Activated CD8-positive, alpha-beta memory T cell treated with anti-CD3 and anti-CD28 coated beads, Interleukin-2, amount 50 U/mL, for 48 hours (primary cell): ENCODE data around the gene PRKCG.
A peak's percentile ranks its signal among the peaks of the same experiment; 100 is the strongest.

Experiments used
- DNase-seq: peaks from one replicate; pipeline ENCODE4 v3.0.0-alpha.2; 2020

PRKCG gene

GRCh38 chr19:53872762-53873161, 9.2 kb upstream of the PRKCG start:
- no peak for DNase-seq

- no peak for DNase-seq
These were observed 8.0 kb upstream of the PRKCG start for GRCh38 chr19:53873773-53874605.

DNA sequence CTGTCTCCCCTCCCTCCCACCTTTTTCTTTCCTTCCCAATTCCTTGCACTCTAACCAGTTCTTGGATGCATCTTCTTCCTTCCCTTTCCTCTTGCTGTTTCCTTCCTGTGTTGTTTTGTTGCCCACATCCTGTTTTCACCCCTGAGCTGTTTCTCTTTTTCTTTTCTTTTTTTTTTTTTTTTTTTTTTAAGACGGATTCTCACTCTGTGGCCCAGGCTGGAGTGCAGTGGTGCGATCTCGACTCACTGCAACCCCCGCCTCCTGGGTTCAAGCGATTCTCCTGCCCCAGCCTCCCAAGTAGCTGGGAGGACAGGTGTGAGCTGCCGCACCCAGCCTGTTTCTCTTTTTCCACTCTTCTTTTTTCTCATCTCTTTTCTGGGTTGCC, 7.4 kb upstream of the PRKCG start:
- DNase-seq, result no peak

GRCh38 chr19:53875602-53876325, 6.2 kb upstream of the PRKCG start:
- DNase-seq, result no peak

GRCh38 chr19:53876651-53877224, 5.3 kb upstream of the PRKCG start:
- no peak for DNase-seq

- DNase-seq, result no peak
These were observed 4.6 kb upstream of the PRKCG start for GRCh38 chr19:53877361-53877766.

GRCh38 chr19:53878776-53879139, 3.2 kb upstream of the PRKCG start:
- DNase-seq, result no peak

DNA sequence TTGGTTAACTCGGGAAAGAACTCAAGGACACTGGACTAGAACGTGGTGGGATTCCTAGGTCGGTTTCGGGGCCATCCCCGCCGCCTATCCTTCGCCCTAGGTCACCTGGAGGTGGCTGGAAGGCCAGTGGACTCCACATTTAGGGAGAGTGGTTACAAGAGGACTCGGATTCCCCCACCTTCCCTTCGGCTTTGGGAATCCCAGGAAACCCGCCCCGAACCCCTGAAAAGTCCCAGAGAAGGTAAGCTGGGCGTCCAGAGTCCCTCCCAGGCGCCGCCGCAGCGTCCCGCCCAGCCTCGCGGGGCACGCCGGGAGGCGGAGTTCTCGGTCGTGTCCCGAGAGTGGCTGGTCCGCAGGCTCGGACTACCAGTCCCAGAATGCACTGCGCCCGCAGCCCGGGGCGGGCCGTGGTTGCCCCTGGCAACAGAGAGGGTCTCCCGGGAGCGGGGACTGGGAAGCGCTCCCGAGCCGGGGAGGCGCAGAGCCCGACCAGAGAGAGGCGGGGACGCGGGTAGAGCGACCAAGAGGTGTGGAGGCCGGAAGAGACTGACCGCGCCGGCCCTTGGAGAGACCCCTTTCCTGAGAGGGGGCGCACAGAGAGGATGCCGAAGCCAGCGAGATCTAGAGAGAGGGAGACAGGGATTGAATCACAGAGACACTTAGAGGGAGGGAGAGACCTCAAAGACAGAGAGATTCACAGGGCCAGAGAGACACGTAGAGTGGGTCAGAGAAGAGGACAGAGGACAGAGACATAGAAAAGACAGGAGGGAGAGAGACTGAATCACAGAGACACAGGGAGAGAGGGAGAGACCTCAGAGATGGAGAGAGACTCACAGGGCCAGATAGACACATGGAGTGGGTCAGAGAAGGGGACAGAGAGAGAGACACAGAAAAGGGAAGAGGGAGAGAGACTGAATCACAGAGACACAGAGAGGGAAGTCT, 2.6 kb upstream of the PRKCG start:
- peak; percentile 92 for DNase-seq

DNA sequence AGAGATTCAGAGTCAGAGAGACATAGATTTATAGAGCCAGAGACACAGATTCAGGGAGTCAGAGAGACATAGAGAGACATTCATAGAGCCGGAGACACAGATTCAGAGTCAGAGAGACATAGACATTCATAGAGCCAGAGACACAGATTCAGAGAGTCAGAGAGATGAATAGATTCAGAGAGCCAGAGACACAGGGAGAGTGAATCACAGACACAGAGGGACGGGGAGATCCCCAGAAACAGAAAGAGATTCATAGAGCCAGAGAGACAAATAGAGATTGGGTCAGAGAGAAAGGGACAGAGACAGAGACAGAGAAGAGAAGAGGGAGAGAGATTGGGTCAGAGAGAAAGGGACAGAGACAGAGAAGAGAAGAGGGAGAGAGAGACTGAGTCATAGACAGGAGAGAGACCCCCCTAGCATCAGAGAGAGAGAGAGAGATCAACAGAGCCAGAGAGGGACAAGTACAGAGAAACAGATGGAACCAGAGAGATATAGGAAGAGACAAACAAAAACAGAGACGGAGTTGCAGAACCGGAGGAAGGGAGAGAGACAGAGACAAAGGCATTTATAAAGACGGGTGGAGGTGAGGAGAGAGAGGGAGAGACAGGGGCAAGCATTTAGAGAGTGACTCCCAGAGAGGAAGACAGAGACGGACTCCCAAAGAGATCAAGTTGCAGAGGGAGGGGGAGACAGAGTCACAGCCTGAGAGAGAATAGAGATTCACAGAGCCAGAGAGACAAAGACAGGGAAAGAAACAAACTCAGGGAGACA, 1.1 kb upstream of the PRKCG start:
- DNase-seq, result no peak

DNA sequence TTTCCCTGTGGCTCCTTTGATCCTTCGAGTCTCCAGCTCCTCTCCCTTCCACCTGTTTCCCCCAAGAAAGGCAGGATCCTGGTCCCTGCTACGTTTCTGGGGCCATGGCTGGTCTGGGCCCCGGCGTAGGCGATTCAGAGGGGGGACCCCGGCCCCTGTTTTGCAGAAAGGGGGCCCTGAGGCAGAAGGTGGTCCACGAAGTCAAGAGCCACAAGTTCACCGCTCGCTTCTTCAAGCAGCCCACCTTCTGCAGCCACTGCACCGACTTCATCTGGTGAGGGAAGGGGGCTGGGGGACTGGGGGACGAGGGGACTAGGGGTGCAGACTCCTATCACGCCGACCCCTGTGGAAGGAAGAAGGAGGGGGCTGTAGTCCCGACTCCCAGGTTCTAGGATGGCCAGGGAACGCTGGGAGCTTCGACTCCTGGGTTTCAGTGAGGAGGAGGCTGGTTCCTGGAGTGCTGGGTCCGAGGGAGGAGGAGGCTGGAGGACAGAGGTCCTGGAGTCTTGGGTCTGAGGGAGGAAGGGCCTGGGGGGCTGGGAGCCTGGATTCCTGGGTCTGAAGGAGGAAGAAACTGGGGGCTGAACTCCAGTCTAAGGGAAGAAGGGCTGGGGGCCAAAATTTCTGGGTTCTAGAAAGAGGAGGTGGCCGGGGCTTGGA, 524 bp downstream of the PRKCG start:
- DNase-seq, result no peak

GRCh38 chr19:53883231-53883661, 1.2 kb downstream of the PRKCG start:
- no peak for DNase-seq

DNA sequence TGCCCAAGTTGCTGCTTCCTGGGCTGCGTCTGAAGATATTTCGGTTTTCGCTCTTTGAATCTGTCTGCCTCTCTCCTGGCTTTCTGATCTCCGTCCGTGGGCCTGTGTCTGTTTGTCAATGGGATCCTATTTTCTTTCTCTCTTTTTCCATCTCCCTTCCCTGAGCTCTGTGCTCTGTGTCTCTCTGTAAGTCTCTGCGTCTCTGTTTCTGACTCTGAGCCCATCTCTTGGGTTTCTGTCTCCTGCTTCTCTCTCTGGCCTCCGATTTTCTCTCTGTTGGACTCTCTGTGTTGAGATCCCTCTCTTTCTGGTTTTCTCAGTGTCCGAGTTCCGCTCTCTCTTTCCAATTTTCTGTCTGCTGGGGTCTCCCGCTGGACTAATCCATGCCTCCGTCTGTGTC, 1.7 kb downstream of the PRKCG start:
- DNase-seq, result no peak

DNA sequence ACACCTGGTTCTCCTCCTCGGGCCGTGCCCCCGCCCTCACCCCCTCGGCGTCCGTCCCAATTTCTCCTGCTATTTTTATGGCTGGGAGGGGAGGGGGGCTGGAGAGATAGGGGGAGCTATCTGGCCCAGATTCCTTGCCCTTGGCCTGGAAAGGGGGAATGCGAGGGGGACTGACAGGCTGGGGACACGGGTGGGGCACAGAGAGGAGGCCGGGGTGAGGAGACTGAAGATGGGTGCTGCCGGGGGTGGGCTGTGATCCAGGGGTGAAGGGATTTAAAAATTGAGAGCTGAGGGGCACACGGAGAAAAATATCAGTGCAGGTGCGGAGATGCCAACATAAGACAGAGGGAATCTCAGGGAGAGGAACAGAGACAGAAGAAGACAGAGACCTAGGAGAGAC, 2.3 kb downstream of the PRKCG start:
- no peak for DNase-seq

DNA sequence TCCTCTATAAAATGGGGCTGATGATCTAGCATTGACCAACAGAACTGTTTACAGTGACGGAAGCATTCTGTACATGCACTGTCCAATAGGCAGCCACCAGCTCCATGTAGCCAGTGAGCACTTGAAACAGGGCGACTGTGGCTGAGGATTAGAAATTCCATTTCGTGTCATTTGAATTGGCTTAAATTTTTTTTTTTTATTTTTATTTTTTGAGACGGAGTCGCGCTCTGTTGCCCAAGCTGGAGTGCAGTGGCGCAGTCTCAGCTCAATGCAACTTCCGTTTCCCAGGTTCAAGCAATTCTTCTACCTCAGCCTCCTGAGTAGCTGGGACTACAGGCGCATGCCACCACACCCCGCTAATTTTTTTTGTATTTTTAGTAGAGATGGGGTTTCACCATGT, 3.0 kb downstream of the PRKCG start:
- DNase-seq, result no peak

DNA sequence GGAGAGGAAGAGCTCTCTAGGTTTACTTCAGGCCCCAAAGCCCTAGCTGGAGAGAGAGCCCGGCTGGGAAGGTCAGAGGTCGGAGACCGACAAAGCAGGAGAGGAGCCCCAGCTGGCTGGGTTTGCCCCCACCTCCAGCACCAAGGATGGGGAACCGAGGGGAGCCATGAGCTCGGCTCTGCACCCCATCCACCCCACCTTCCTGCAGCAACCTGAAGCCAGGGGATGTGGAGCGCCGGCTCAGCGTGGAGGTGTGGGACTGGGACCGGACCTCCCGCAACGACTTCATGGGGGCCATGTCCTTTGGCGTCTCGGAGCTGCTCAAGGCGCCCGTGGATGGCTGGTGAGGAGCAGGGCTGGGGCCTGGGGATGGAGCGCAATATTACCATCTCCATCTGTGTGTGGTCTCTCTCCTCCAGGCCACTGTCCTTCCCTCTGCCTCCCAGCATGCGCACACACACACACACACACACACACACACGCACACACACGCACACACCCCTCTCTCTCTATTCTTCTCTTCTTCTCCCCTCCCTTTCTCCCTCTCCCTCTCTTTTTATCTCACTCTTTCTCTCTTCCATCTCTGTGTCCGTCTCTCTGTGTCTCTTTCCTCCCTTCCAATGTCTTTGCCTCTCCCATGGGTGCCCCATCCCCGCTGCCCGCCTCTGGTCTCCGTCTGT, 10.4 kb downstream of the PRKCG start:
- no peak for DNase-seq

DNA sequence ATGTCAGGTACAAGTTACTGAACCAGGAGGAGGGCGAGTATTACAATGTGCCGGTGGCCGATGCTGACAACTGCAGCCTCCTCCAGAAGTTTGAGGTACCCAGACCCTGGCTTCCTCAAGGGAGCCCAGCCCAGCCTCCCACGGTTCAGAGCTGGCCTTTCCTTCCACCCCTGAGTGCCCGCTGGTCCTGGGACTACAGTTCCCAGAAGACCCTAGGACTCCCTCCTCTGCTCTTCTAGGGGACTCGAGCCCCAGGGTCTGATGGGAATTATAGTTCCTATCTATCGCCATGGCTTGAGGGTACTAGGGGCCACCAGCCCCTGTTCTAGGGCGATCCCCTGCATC, 11.0 kb downstream of the PRKCG start:
- no peak for DNase-seq

DNA sequence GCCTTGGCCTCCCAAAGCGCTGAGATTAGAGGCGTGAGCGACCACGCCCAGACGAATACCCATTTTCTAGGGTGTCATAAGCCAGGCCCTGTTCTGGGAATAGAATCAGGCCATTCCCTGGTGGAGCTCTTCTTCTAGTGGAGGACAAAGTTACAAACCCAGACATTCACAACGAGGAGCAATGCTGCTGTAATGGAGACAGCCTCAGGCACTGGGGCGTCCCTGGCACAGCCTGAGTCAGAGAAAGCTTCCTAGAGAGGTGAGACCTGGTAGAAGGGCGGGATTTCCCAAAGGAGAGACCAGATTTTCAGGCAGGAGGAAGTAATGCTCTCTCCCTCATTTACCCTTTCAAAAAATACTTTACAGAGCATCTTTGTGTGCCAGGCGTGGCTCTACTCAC, 12.7 kb downstream of the PRKCG start:
- DNase-seq, result no peak

- DNase-seq, result no peak
These were observed 14.7 kb downstream of the PRKCG start for GRCh38 chr19:53896682-53897081.

DNA sequence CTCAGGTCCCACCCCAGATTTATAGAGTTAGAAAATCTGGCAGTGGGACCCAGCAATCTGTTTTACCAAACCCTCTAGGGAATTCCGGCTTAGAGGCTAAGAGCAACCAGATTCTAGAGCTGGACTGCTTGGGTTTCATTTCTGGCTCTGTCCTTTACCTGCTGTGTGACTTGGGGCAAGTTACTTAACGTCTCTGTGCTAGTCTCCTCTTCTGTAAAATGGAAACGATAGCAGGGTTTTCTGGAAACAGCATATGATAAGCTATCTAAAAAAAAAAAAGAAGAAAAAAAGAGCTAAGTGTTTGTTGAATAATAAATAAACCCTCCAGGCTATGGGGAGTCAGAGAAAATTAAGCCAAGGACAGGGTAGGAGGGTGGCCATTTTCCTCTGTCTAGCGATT, 15.5 kb downstream of the PRKCG start:
- DNase-seq, result no peak

GRCh38 chr19:53898166-53898565, 16.2 kb downstream of the PRKCG start:
- DNase-seq, result no peak
